Measurements from ENCODE around the gene EVI5L. TPM values are rescaled to one million over a fixed set of nuclear protein-coding genes. Genes with fewer than 3 reads are reported as not detected.

The EVI5L gene
- total and polyA plus RNA-seq, 2 of the 8 experiments (the other 6 are each of a cell fraction or from before 2014, with no cell fraction given) = 7.2 to 11.0 TPM

GRCh38 chr19:7894612-7895309, 64.7 kb downstream of the EVI5L start:
- FAIRE-seq = no peak

More at GRCh38 chr19:7894612-7895309, 64.7 kb downstream of the EVI5L start:
- POLR2A ChIA-PET (ENCODE audit: partially characterized antibody) = interaction anchor here (0.6 to 1.6 kb wide), 3 partner anchors 9 to 23 kb away, joined by 3 to 4 read pairs (median 4); partner anchors contain the start of gene MAP2K7
- H2AK5ac ChIP-seq (ENCODE audit: low read depth, low read length) = 0 out of 2 replicates have a peak overlapping the region, but pooled peaks have one; percentile 24
- H3K79me1 ChIP-seq (ENCODE audit: low read depth, low read length) = no peaks in the 10 kb centered on the region
- CTCF ChIA-PET (ENCODE audit: partially characterized antibody) = interaction anchor here (1.0 to 2.0 kb wide), 2 partner anchors 26 to 42 kb away, joined by 4 to 6 read pairs; no protein-coding TSS in a partner anchor
- no peak overlapping the region for H3K9ac ChIP-seq (replicated peaks in 1 of 4; ENCODE audit: extremely low read depth in 1 of 4, low read depth in 3 of 4, low read length in 3 of 4)
- no peak overlapping the region for H2BK5ac ChIP-seq (ENCODE audit: low read depth, low read length)
- H2BK20ac ChIP-seq (ENCODE audit: low read length) = no peak overlapping the region
- H4K20me1 ChIP-seq (replicated peaks in 1 of 2; ENCODE audit: control insufficient read depth in 1 of 2, insufficient read depth in 2 of 2, low read length in 2 of 2) = peaks cover 0 to 3% of the 10 kb centered on the region in 2 experiments
- no peak for DNase-seq (ENCODE audit: low read depth in 1 of 2, low spot score in 2 of 2)
- H2AFZ ChIP-seq (ENCODE audit: low read length) = no peak overlapping the region
- H3K9me3 ChIP-seq (ENCODE audit: insufficient read depth in 2 of 2, low read depth in 1 of 2, low read length in 1 of 2) = no peaks in the 10 kb centered on the region
- no peaks in the 10 kb centered on the region for H3K23me2 ChIP-seq (ENCODE audit: low read depth, low read length)
- H3K56ac ChIP-seq (replicated peaks; ENCODE audit: insufficient read length, low read depth, low read length) = no peak overlapping the region
- no peak overlapping the region for H2BK12ac ChIP-seq (ENCODE audit: low read depth, low read length)
- H4K91ac ChIP-seq (replicated peaks; ENCODE audit: insufficient read length, low read length) = no peak overlapping the region
- no peak overlapping the region for H3K4me3 ChIP-seq (ENCODE audit: extremely low read depth in 1 of 4, insufficient read depth in 2 of 4, low read depth in 3 of 4, low read length in 4 of 4)
- no peak overlapping the region for H3K4ac ChIP-seq (replicated peaks; ENCODE audit: insufficient read length, low read depth, low read length)
- no peaks in the 10 kb centered on the region for H3K79me2 ChIP-seq (ENCODE audit: control insufficient read depth in 1 of 2, insufficient read depth in 2 of 2, low read length in 2 of 2)
- no peak overlapping the region for H3K14ac ChIP-seq (ENCODE audit: insufficient read length)
- H3K4me2 ChIP-seq (ENCODE audit: insufficient read depth in 1 of 2, low read depth in 2 of 2, low read length in 2 of 2) = no peak overlapping the region
- WGBS, 2 experiments (ENCODE audit: extremely low coverage in 1 of 2, insufficient coverage in 1 of 2, insufficient read length in 1 of 2, insufficient replicate concordance in 2 of 2, low coverage in 1 of 2, low lambda C conversion rate in 2 of 2, missing lambda C conversion rate in 1 of 2) = 81% methylated on average over 14 of the region's 18 CpGs; no CpG with 5 or more reads in 1 of the 2 experiments
- H3K4me1 ChIP-seq (replicated peaks in 1 of 4; ENCODE audit: control insufficient read depth in 3 of 4, insufficient read depth in 4 of 4, low read length in 3 of 4) = peaks cover 0 to 4% (median 0%) of the 10 kb centered on the region in 4 experiments; a peak in 2 of 7 replicates
- H4K8ac ChIP-seq (ENCODE audit: extremely low read depth, insufficient read depth, low read length) = no peak overlapping the region
- no peak overlapping the region for H4K5ac ChIP-seq (ENCODE audit: insufficient read length, low read depth, low read length)
- no peaks in the 10 kb centered on the region for H3K36me3 ChIP-seq (ENCODE audit: control insufficient read depth in 2 of 4, insufficient read depth in 4 of 4, low read length in 3 of 4)
- no peak overlapping the region for H3K23ac ChIP-seq (ENCODE audit: insufficient read length)
- H3K27ac ChIP-seq (ENCODE audit: low read depth, low read length) = no peak overlapping the region
- no peaks in the 10 kb centered on the region; a peak in 1 of 7 replicates for H3K27me3 ChIP-seq (replicated peaks in 1 of 4; ENCODE audit: control insufficient read depth in 3 of 4, extremely low read depth in 1 of 4, insufficient read depth in 3 of 4, low read length in 3 of 4)
- H3K18ac ChIP-seq (ENCODE audit: extremely low read depth, low read length) = no peak overlapping the region
- H2BK15ac ChIP-seq (ENCODE audit: low read length) = no peak overlapping the region
- H2BK120ac ChIP-seq (replicated peaks; ENCODE audit: low read depth, low read length) = no peak overlapping the region
- TF ChIP-seq NRF1 (IDR thresholded peaks at IDR 0.05; ENCODE audit: low read depth, low read length) = no peak
- no peak for TF ChIP-seq SP1 (IDR thresholded peaks at IDR 0.05; ENCODE audit: low read depth, low read length)
- TF ChIP-seq YY1 (IDR thresholded peaks at IDR 0.05; ENCODE audit: low read depth, low read length) = no peak
- TF ChIP-seq CTCF (IDR thresholded peaks at IDR 0.05; ENCODE audit: control extremely low read depth in 1 of 3, insufficient read depth in 1 of 3, low read depth in 1 of 3, low read length in 3 of 3) = peak in 1 of 3 experiments; percentile 14; a peak in 1 of 4 replicates
- TF ChIP-seq CBX8 (IDR thresholded peaks at IDR 0.05; ENCODE audit: borderline replicate concordance, low read depth, low read length) = no peak
